H9 (cell line): ENCODE data around the gene CCR7. TPM values are rescaled to one million over a fixed set of nuclear protein-coding genes. Genes with fewer than 3 reads are reported as not detected.

Source experiments
- DNase-seq: peaks from one replicate; pipeline ENCODE4 v3.0.0-alpha.2; 2017
- H2AFZ ChIP-seq: one replicate; pipeline ENCODE4 v1.6.1; 2013; ENCODE audit warnings: mild to moderate bottlenecking, low read length, control low read depth, moderate library complexity
- H2AK5ac ChIP-seq: 2 replicates; pipeline ENCODE4 v1.6.1; 2013; ENCODE audit warnings: low read length, control low read depth, mixed read lengths; ENCODE audit not compliant: insufficient read length
- H2BK120ac ChIP-seq: one replicate; pipeline ENCODE4 v1.6.1; 2013; ENCODE audit warnings: low read depth, mild to moderate bottlenecking, low read length, control low read depth, inconsistent platforms; ENCODE audit not compliant: poor library complexity, severe bottlenecking
- H2BK12ac ChIP-seq: 2 replicates; pipeline ENCODE4 v1.6.1; 2013; ENCODE audit warnings: low read length, control low read depth, mixed read lengths, low read depth; ENCODE audit not compliant: insufficient read length
- H2BK15ac ChIP-seq: 2 replicates; pipeline ENCODE4 v1.6.1; 2013; ENCODE audit warnings: low read depth, low read length, control low read depth
- H2BK20ac ChIP-seq: one replicate; pipeline ENCODE4 v1.6.1; 2013; ENCODE audit warnings: low read depth, mild to moderate bottlenecking, low read length, control low read depth, inconsistent platforms; ENCODE audit not compliant: poor library complexity, severe bottlenecking
- H2BK5ac ChIP-seq: 2 replicates; pipeline ENCODE4 v1.6.1; 2013; ENCODE audit warnings: low read length, control low read depth, mixed read lengths; ENCODE audit not compliant: insufficient read length
- H3K14ac ChIP-seq: 2 replicates; pipeline ENCODE4 v1.6.1; 2013; ENCODE audit warnings: low read length, control low read depth; ENCODE audit not compliant: insufficient read depth
- H3K18ac ChIP-seq: 2 replicates; pipeline ENCODE4 v1.6.1; 2013; ENCODE audit warnings: low read depth, mild to moderate bottlenecking, mixed read lengths, low read length, control low read depth; ENCODE audit not compliant: insufficient read length
- H3K23ac ChIP-seq: 2 replicates; pipeline ENCODE4 v1.6.1; 2013; ENCODE audit warnings: low read length, control low read depth, mixed read lengths, low read depth; ENCODE audit not compliant: insufficient read length
- H3K23me2 ChIP-seq: 2 replicates; pipeline ENCODE4 v1.6.1; 2013; ENCODE audit warnings: low read depth, mild to moderate bottlenecking, mixed read lengths, low read length, control low read depth; ENCODE audit not compliant: insufficient read length, poor library complexity, severe bottlenecking
- H3K27ac ChIP-seq: 2 replicates; pipeline ENCODE4 v1.5.1; 2013; ENCODE audit warnings: low read length, control low read depth, mixed read lengths, low read depth; ENCODE audit not compliant: insufficient read length
- H3K27me3 ChIP-seq: 2 replicates; pipeline ENCODE4 v1.6.1; 2013; ENCODE audit warnings: low read length, control low read depth, inconsistent platforms; ENCODE audit not compliant: insufficient read depth
- H3K4ac ChIP-seq: 2 replicates; pipeline ENCODE4 v1.6.1; 2013; ENCODE audit warnings: low read depth, mild to moderate bottlenecking, control low read depth, inconsistent platforms, low read length, moderate library complexity
- H3K4me1 ChIP-seq: 2 replicates; pipeline ENCODE4 v1.6.1; 2013; ENCODE audit warnings: low read length, control low read depth, inconsistent platforms; ENCODE audit not compliant: insufficient read depth
- H3K4me2 ChIP-seq: 2 replicates; pipeline ENCODE4 v1.6.1; 2013; ENCODE audit warnings: low read length, control low read depth, mixed read lengths; ENCODE audit not compliant: insufficient read length, insufficient read depth
- H3K56ac ChIP-seq: 2 replicates; pipeline ENCODE4 v1.6.1; 2013; ENCODE audit warnings: low read depth, mild to moderate bottlenecking, mixed read lengths, low read length, control low read depth; ENCODE audit not compliant: insufficient read length
- H3K79me1 ChIP-seq: 2 replicates; pipeline ENCODE4 v1.6.1; 2013; ENCODE audit warnings: low read depth, mild to moderate bottlenecking, moderate library complexity, low read length, control low read depth, inconsistent platforms; ENCODE audit not compliant: insufficient read depth, poor library complexity, severe bottlenecking
- H3K79me2 ChIP-seq: 2 replicates; pipeline ENCODE4 v1.6.1; 2013; ENCODE audit warnings: low read length, control low read depth, inconsistent platforms; ENCODE audit not compliant: insufficient read depth
- H3K9ac ChIP-seq: 2 replicates; pipeline ENCODE4 v1.6.1; 2013; ENCODE audit warnings: low read length, control low read depth, mixed read lengths; ENCODE audit not compliant: insufficient read length; ENCODE audit errors: extremely low read depth
- H3K9me3 ChIP-seq: one replicate; pipeline ENCODE4 v1.6.1; 2013; ENCODE audit warnings: low read depth, low read length, inconsistent platforms; ENCODE audit not compliant: control insufficient read depth
- H3T11ph ChIP-seq: one replicate; pipeline ENCODE4 v1.6.1; 2013; ENCODE audit warnings: mild to moderate bottlenecking, low read length, control low read depth, inconsistent platforms
- H4K20me1 ChIP-seq: one replicate; pipeline ENCODE4 v1.6.1; 2013; ENCODE audit not compliant: control insufficient read depth, insufficient read length, insufficient read depth
- H4K5ac ChIP-seq: 2 replicates; pipeline ENCODE4 v1.6.1; 2013; ENCODE audit warnings: low read depth, mild to moderate bottlenecking, mixed read lengths, low read length, control low read depth; ENCODE audit not compliant: insufficient read length
- H4K8ac ChIP-seq: replicated peaks from 2 replicates; pipeline ENCODE4 v1.6.1; 2013; ENCODE audit warnings: low read length, control low read depth, mixed read lengths, low read depth; ENCODE audit not compliant: insufficient read length
- H4K91ac ChIP-seq: 2 replicates; pipeline ENCODE4 v1.6.1; 2013; ENCODE audit warnings: low read depth, mild to moderate bottlenecking, moderate library complexity, mixed read lengths, low read length, control low read depth; ENCODE audit not compliant: insufficient read length
- H3K27ac Mint-ChIP-seq, 3 experiments: 2 replicates in 2 of 3; 3 replicates in 1 of 3; pipeline ENCODE4 v1.8.0; 2020 to 2021; ENCODE audit warnings: mixed read lengths in 3 of 3, mild to moderate bottlenecking in 1 of 3, moderate library complexity in 1 of 3
- H3K27me3 Mint-ChIP-seq: 2 replicates; pipeline ENCODE4 v1.8.0; 2021; ENCODE audit warnings: low read depth, mild to moderate bottlenecking, moderate library complexity, mixed read lengths
- H3K36me3 Mint-ChIP-seq, 3 experiments: 2 replicates in 2 of 3; 3 replicates in 1 of 3; pipeline ENCODE4 v1.8.0; 2020 to 2021; ENCODE audit warnings: low read depth in 3 of 3, mixed read lengths in 3 of 3; ENCODE audit not compliant: insufficient read depth in 1 of 3
- H3K4me1 Mint-ChIP-seq, 2 experiments: 2 replicates each; pipeline ENCODE4 v1.8.0; 2020; ENCODE audit warnings: mixed read lengths in 2 of 2
- H3K4me3 Mint-ChIP-seq, 2 experiments: 2 replicates in 1 of 2; 3 replicates in 1 of 2; pipeline ENCODE4 v1.8.0; 2020 to 2021; ENCODE audit warnings: mild to moderate bottlenecking in 2 of 2, mixed read lengths in 2 of 2, moderate library complexity in 1 of 2
- H3K9me3 Mint-ChIP-seq, 2 experiments: 2 replicates in 1 of 2; 3 replicates in 1 of 2; pipeline ENCODE4 v1.8.0; 2020; ENCODE audit warnings: mild to moderate bottlenecking in 2 of 2, mixed read lengths in 2 of 2, moderate library complexity in 1 of 2
- WGBS: extraction: QIAGEN DNeasy Blood & Tissue Kit; methylation state at CpG from one replicate; pipeline ENCODE4 v1.1.7; 2013; ENCODE audit warnings: missing lambda C conversion rate, low lambda C conversion rate, mixed read lengths; ENCODE audit not compliant: insufficient read length; ENCODE audit errors: extremely low coverage; 5-methylcytosine and 5-hydroxymethylcytosine counted together
- total RNA-seq: library from RNA; stranded (reverse); gene quantifications from 2 replicates; pipeline ENCODE4 v1.2.1, GENCODE V29; 2021
- TF ChIP-seq, protein P1 (sequence below): fragments of 200-600 bp; sonication (generic); conservative IDR thresholded peaks from 3 replicates; pipeline ENCODE4 v1.8.0; 2021; ENCODE audit warnings: antibody characterized with exemption, mild to moderate bottlenecking

CCR7 gene
- total RNA-seq, 1 experiment from 2014 or later = 0.31 TPM

DNA sequence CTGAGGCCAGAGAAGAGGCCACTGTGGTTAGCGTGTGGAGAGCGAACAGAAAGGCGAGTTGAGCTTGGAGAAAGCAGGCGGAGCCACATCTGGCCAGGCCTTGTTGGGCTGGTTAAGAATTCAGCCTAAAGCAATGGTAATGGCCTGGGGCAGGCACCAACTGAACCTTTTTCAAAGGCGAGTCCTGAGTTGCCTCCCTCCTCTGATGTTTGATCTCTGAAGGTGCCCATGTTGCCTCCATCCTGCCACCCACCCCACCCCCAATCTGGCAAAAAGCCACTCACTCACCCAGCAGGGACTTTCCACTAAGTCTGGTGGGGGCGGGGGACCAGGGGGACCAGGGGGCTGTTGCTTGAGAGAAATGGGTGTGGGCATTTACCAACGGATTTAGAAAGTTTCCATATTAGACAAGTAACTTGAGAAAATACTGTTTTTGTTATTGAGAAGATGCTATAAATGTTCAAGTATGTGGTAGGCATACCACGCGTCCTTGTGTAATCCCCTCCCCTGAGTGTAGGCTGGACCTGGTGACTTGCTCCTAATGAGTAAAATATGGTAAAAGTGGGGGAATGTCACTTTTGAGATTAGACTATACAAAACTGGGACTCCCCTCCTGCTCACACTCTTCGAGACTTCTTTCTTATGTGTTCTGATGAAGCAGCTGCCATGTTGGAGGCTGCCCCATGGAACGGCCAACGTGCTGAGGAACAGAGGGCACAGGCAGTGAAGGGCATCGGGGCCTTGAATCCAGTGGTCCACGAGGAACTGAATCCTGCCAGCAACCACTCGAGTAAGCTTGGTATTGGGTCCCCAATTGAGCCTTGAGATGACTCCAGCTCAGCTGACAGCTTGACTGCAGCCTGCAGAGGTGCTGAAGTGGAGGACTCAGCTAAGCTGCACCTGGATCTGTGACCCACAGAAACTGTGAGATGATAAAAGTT lies 34.0 kb downstream of the CCR7 start:
- H3K4me1 ChIP-seq = no peaks in the 10 kb centered on the region
- no peak overlapping the region for H3K27ac ChIP-seq
- H3K18ac ChIP-seq = no peak overlapping the region
- peaks cover 3% of the 10 kb centered on the region in 2 experiments; a peak in 2 of 5 replicates for H3K9me3 Mint-ChIP-seq
- H4K91ac ChIP-seq = no peak overlapping the region
- H4K8ac ChIP-seq = no peak overlapping the region
- no peaks in the 10 kb centered on the region for H3K9me3 ChIP-seq
- no peak overlapping the region for H3T11ph ChIP-seq
- no peaks in the 10 kb centered on the region; the same call in 1 of the 2 replicates for H3K27me3 ChIP-seq
- H4K5ac ChIP-seq = no peak overlapping the region
- H3K79me1 ChIP-seq = no peaks in the 10 kb centered on the region
- no peak overlapping the region for H3K23ac ChIP-seq
- H3K27ac Mint-ChIP-seq = no peak overlapping the region; a peak in 1 of 7 replicates
- H2BK120ac ChIP-seq = no peak overlapping the region
- H2BK12ac ChIP-seq = no peak overlapping the region
- no peak overlapping the region for H2BK5ac ChIP-seq
- H2BK20ac ChIP-seq = no peak overlapping the region
- H3K4me3 Mint-ChIP-seq = no peak overlapping the region
- H3K4me1 Mint-ChIP-seq = peaks cover 10 to 22% of the 10 kb centered on the region in 2 experiments
- H2AFZ ChIP-seq = no peak overlapping the region
- H3K23me2 ChIP-seq = no peaks in the 10 kb centered on the region
- no peaks in the 10 kb centered on the region for H3K36me3 Mint-ChIP-seq
- no peaks in the 10 kb centered on the region for H3K79me2 ChIP-seq
- H2AK5ac ChIP-seq = no peak overlapping the region
- no peak overlapping the region for H3K14ac ChIP-seq
- no peak overlapping the region for H3K4me2 ChIP-seq
- H3K27me3 Mint-ChIP-seq = peaks cover 4% of the 10 kb centered on the region
- no peaks in the 10 kb centered on the region for H4K20me1 ChIP-seq
- H3K9ac ChIP-seq = no peak overlapping the region
- TF ChIP-seq, protein P1, sequence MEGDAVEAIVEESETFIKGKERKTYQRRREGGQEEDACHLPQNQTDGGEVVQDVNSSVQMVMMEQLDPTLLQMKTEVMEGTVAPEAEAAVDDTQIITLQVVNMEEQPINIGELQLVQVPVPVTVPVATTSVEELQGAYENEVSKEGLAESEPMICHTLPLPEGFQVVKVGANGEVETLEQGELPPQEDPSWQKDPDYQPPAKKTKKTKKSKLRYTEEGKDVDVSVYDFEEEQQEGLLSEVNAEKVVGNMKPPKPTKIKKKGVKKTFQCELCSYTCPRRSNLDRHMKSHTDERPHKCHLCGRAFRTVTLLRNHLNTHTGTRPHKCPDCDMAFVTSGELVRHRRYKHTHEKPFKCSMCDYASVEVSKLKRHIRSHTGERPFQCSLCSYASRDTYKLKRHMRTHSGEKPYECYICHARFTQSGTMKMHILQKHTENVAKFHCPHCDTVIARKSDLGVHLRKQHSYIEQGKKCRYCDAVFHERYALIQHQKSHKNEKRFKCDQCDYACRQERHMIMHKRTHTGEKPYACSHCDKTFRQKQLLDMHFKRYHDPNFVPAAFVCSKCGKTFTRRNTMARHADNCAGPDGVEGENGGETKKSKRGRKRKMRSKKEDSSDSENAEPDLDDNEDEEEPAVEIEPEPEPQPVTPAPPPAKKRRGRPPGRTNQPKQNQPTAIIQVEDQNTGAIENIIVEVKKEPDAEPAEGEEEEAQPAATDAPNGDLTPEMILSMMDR = no peak
- H2BK15ac ChIP-seq = no peak overlapping the region
- WGBS = no CpG with 5 or more reads among the region's 15 CpGs
- no peak overlapping the region for H3K4ac ChIP-seq
- no peak for DNase-seq
- H3K56ac ChIP-seq = no peak overlapping the region
